HPDE6-E6E7 (cell line): Measurements from ENCODE around the gene SCG5.
A peak's percentile ranks its signal among the peaks of the same experiment; 100 is the strongest.
"Not testable (repeated sequence)": the region's sequence is repeated elsewhere in the genome, so short reads cannot be mapped to it uniquely, and the experiment has no call there.

ENCODE experiments used
- DNase-seq: peaks from one replicate; pipeline ENCODE4 v3.0.0; 2011; ENCODE audit warnings: missing footprints; ENCODE audit errors: extremely low spot score

The SCG5 gene

GRCh38 chr15:32641517-32642059 is at the start of gene SCG5:
SCG5 (plus strand) TSS chr15:32641710; CDS start chr15:32643593, 1,883 bp downstream.
- no peak for DNase-seq

DNA sequence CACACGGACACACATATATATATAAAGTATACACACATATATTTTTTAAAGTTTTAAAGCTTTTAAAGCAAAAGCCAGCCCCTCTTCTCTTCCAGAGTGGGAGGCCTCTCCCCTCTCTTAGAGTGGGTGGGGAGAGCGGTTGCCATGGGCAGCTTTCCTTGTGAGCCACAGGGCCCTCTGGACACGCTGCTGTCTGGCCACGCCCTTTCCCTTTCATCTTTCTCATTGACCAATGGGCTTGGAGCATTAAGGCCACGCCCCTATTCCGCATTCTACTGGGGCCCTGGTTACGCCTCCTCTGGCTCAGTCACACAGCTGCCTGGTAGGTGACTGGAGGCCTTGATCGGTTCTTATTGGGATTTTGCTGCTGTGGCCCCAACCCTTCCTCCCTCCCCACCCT is 48.4 kb upstream of the SCG5 start, which contains the start of gene GOLGA8N:
Gene GOLGA8N (plus strand): TSS at position 306 of the 400 bp plus-strand sequence.
- not testable (repeated sequence) for DNase-seq

DNA sequence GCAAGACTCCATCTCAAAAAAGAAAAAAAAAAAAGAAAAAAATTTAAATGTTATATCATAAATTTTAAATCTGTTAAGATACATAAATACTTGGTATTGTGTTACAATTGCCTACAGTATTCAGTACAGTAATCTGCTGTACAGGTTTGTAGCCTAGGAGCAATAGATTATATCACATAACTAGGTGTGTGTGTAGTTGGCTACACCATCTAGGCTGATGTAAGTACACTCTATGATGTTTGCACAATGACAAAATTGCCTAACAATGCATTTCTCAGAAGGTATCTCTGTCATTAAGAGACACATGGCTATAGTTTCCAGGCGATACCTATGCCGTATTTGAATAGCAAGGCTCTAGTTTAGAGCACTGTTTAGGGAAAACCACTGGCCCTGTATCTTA is 32.0 kb upstream of the SCG5 start:
- DNase-seq: not testable (repeated sequence)

- not testable (repeated sequence) for DNase-seq
Observed at GRCh38 chr15:32610719-32611118, 30.8 kb upstream of the SCG5 start.

- DNase-seq: not testable (repeated sequence)
Observed at GRCh38 chr15:32614712-32615050, 26.8 kb upstream of the SCG5 start.

DNA sequence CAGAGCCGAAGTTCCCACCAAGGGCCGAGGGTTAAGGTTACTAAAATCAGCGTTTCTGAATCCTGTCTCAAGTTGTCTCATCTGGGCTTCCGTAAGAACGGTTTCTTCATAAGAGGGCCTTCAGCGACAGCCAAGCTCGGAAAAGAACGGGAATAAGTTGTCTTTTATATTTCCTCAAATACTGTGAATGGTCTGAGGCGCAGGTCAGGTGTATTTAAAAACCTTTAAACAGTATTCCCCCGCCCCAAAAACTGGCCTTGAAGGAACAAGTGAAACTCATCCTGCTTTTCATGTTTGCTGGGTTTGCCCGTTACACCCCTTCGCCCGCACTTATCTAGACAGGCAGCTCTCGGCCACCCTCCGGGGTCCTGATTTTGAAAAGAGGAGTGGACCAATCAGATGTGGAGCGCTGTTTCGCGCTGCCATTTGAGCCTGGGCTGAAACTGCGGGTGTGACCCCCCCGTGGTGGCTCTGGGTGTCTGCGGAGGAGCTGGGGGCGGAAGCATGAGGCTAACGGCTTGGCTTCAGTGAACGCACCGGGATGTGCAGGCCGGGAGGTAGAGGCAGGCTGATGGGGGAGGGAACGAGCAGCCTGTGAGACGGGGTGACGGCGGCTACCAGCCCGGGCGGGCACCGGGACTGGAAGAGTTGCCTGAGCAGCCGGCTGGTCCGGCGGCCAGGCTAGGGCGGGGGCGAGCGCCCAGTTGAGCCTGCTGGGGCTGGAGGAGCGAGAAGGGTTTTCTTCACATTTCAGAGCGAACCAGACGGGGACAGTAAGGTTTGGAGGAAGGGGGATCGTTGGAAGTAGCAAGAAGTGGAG is 26.2 kb upstream of the SCG5 start, which contains the start of gene ARHGAP11A:
Gene ARHGAP11A (plus strand): TSS at position 454 of the 820 bp plus-strand sequence. CDS start 708 bp downstream, outside the sequence.
- not testable (repeated sequence) for DNase-seq

GRCh38 chr15:32615871-32616426 is 25.6 kb upstream of the SCG5 start:
- DNase-seq: not testable (repeated sequence)

- no peak for DNase-seq
Observed at GRCh38 chr15:32636410-32636809, 5.1 kb upstream of the SCG5 start.

GRCh38 chr15:32636908-32637567 is 4.5 kb upstream of the SCG5 start:
- no peak for DNase-seq

DNA sequence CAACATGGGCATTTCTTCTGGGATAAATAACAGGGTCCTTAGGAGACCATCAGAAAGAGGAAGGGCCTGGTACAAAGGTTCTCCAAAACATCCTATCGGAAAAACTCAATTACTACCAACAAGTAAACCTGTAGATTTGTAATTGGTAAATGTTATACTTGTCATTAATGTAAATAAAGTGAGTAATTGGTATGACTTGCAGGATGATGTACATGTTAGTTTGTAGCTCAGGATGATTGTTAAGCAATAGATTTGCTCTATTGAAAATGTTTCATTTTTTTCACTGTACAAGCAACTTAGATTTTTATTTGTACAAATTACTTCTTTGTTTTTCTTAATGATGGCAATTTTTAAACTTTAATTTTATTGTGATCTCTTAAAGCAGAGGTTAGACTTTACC is 3.8 kb upstream of the SCG5 start:
- DNase-seq: no peak

GRCh38 chr15:32642667-32643435 is 1.3 kb downstream of the SCG5 start:
- no peak for DNase-seq

DNA sequence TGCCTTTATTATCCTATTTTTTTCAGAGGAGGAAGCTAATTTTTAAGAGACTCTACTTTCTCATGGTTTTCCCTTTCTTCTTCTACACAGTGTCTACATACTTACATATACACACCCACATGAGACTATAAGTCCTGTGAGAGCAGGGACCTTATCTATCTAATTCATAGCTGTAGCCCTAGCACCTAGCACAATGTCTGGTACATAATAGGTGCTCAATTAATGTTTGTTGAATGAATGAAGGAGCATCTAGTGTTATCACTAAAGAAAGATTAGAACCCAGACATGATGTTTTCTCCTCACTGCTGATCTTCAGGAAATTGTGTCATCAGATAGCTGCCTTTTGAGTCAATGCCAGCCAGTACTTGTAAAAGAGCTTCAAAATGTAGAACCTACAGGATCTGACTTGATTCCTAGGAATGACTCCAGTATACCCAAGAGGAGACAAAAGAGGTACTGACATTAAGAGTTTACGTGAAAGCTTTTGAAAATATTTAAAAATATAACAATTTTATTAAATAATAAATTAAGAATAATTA is 2.5 kb downstream of the SCG5 start:
- no peak for DNase-seq

DNA sequence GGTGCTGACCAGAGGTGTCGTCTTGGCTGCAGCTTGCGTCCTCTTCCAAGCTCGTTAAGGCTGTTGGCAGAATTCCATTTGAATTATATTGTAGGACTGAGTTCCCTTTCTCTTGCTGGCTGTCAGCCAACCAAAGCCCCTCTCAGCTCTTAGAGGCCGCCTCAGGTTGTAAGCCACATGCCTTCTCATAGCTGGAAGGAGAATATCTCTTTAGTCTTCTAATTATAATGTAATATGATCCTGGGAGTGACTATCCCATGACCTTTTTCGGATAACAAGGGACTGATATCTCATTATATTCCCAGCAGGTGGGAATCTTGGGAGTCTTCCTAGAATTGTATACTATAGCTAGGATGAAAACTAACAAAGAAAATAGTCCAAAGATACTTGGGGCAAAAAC is 4.8 kb downstream of the SCG5 start:
- no peak for DNase-seq

DNA sequence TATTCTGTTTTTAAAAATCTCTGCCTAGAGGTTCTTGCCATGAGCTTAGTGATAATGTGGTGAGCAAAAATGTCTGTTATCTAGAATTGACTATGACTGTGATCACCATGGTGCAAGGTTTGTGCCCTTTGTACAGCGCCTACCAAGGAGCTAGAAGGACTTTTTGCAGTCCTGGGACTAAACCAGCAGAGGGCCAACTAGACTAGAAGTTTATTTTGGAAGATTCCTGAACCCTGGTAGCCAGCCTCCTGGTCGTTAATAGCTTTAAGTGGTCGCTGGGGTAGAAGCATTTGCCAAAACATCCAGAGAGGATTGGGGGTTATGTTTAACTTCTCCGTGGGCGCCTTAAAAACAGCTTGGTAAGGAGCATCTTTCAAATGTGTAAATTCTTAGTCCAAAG is 7.8 kb downstream of the SCG5 start:
- no peak for DNase-seq

GRCh38 chr15:32651229-32651837 is 9.8 kb downstream of the SCG5 start:
- DNase-seq: peak; percentile 69

GRCh38 chr15:32652178-32652577 is 10.7 kb downstream of the SCG5 start:
- DNase-seq: no peak

DNA sequence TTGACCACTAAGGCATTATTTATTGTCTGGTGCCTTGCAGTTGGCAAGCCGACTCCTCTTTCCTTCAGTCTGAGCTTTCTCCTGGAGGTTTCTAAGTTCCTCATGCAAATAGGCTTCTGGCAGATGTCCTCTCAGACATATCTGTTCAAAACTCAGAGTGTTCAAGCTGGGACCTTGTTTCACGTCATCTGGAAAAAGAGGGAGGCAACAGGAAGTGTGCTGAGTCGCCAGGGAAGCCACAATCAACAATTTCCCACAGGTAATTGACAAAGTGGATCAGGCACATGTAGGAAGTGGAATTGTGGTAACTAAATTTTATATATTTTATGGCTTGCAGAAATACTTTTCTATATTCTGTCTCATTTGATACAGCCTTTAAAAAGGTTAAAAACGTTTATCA is 14.6 kb downstream of the SCG5 start:
- no peak for DNase-seq

- DNase-seq: no peak
Observed at GRCh38 chr15:32656496-32656895, 15.0 kb downstream of the SCG5 start.

GRCh38 chr15:32657198-32657883 is 15.8 kb downstream of the SCG5 start:
- DNase-seq: peak; percentile 65

DNA sequence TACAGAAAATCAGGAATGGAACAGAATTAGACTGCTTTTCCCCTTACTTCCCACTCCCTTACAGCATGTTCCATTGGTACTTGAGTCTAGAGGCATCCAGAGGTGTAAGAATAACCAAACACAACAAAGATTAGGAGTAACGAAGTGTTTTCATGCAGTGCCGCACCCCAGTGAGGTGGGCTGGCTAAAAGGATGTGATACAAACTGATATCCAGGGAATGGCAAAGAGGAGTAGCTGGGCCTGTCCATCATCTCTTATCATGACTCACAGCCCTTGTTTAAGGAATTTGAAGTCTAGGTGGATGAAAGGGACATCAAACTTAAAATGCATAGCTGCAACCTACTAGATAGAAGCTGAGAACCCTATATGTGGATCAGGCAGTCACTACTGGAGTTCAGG is 16.4 kb downstream of the SCG5 start:
- no peak for DNase-seq
